Dendritic cell treated with granulocyte-macrophage colony-stimulating factor and Interleukin-4, amounts not matched to agents 40 ng/mL and 50 ng/mL, for 4 days (primary cell): Measurements from ENCODE around the gene GPN2.

Source experiments
- H3K27ac Mint-ChIP-seq: one replicate; pipeline ENCODE4 v1.8.0; 2022; ENCODE audit warnings: mild to moderate bottlenecking, mixed read lengths
- H3K27me3 Mint-ChIP-seq: one replicate; pipeline ENCODE4 v1.8.0; 2022; ENCODE audit warnings: mild to moderate bottlenecking, mixed read lengths
- H3K36me3 Mint-ChIP-seq: one replicate; pipeline ENCODE4 v1.8.0; 2022; ENCODE audit warnings: low read depth, mixed read lengths
- H3K4me1 Mint-ChIP-seq: one replicate; pipeline ENCODE4 v1.8.0; 2022; ENCODE audit warnings: low read depth, mixed read lengths
- H3K4me3 Mint-ChIP-seq: one replicate; pipeline ENCODE4 v1.8.0; 2022; ENCODE audit warnings: mild to moderate bottlenecking, moderate library complexity, mixed read lengths
- H3K9me3 Mint-ChIP-seq: one replicate; pipeline ENCODE4 v1.8.0; 2022; ENCODE audit warnings: mixed read lengths
- intact Hi-C: fragments of 100-400 bp; cut with micrococcal nuclease; formaldehyde crosslinking; loops from one replicate; pipeline ENCODE4 v1.15.0; 2022

The GPN2 gene

DNA sequence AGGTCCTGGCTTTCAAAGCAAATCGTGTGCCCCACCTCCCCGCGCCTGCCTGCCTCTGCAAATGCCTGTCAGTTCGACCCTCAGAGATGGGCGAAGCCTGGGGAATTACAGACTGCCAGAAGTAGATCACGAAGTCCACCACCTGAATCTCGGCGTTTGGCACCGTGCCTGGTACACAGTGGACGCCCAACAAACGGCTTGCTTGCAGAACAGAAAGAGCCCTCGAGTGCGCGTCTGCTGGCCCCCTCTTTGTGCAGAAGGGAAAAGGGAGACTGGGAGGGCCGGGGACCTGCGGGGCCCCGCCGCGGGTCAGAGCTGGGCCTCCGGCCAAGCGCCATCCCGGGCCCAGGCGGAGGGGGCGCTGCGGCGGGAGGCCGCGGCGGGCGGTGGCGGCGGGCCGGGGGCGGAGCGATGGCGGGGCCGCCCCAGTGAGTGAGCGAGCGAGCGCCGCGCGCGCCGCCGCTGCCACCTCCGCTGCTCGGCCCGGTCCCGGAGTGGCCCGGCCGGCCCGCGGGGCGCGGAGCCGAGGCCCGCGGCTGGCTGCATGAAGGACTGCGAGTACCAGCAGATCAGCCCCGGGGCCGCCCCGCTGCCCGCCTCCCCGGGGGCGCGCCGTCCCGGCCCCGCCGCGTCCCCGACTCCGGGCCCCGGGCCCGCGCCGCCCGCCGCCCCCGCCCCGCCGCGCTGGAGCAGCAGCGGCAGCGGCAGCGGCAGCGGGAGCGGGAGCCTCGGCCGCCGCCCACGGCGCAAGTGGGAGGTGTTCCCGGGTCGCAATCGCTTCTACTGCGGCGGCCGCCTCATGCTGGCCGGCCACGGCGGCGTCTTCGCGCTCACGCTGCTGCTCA is 63.6 kb downstream of the GPN2 start, which contains the start of gene ZDHHC18:
ZDHHC18 (plus strand) TSS at position 428 of the 845 bp plus-strand sequence; CDS start at position 545, 117 bp downstream.
- Mint-ChIP-seq H3K27ac (peak within 1 kb of the TSS; percentile 89), H3K4me3 (peak within 1 kb of the TSS; percentile 88), H3K27me3 (no peaks in the 10 kb centered on the region), H3K9me3 (no peaks in the 10 kb centered on the region), H3K36me3 (peaks cover 36% of the 10 kb centered on the region), H3K4me1 (peaks cover 64% of the 10 kb centered on the region)
- intact Hi-C loops = no loop called here
